SU-DHL-6 (cell line): ENCODE data around the gene PLEKHJ1.

Source experiments
- H2AFZ ChIP-seq: fragments of 200-600 bp; sonication (generic); 2 replicates; pipeline ENCODE4 v1.6.1; 2014; ENCODE audit warnings: low read depth, mild to moderate bottlenecking, moderate library complexity, mixed read lengths, antibody characterized with exemption, low read length; ENCODE audit not compliant: severe bottlenecking
- H3F3A ChIP-seq: fragments of 200-600 bp; shearing (Covaris generic); 2 replicates; pipeline ENCODE4 v1.6.0; 2016; ENCODE audit warnings: antibody characterized with exemption, mild to moderate bottlenecking; ENCODE audit not compliant: insufficient read depth
- H3K27ac ChIP-seq: fragments of 200-600 bp; sonication (generic); 2 replicates; pipeline ENCODE4 v1.5.1; 2016; ENCODE audit warnings: low read depth, mild to moderate bottlenecking, low read length, moderate library complexity, mixed read lengths
- H3K27me3 ChIP-seq: fragments of 200-600 bp; sonication (generic), shearing (Covaris generic); 2 replicates; pipeline ENCODE4 v1.6.0; 2014; ENCODE audit warnings: mild to moderate bottlenecking, low read length
- H3K36me3 ChIP-seq: fragments of 200-600 bp; sonication (generic); 2 replicates; pipeline ENCODE4 v1.6.1; 2014; ENCODE audit warnings: mild to moderate bottlenecking, low read length, mixed read lengths
- H3K4me2 ChIP-seq: fragments of 300-600, 200-600 bp; shearing (Covaris generic), sonication (generic); 2 replicates; pipeline ENCODE4 v1.6.0; 2014; ENCODE audit warnings: low read length, low read depth, mild to moderate bottlenecking; ENCODE audit not compliant: poor library complexity, severe bottlenecking
- H3K4me3 ChIP-seq: fragments of 200-600 bp; sonication (generic); 2 replicates; pipeline ENCODE4 v1.5.1; 2014; ENCODE audit warnings: antibody characterized with exemption, low read length, mild to moderate bottlenecking, mixed read lengths; ENCODE audit not compliant: insufficient read depth, poor library complexity, severe bottlenecking
- H3K79me2 ChIP-seq: fragments of 200-600 bp; sonication (generic); 2 replicates; pipeline ENCODE4 v1.6.1; 2014; ENCODE audit warnings: mild to moderate bottlenecking, low read length, moderate library complexity; ENCODE audit not compliant: insufficient read depth
- H3K9ac ChIP-seq: fragments of 200-600 bp; sonication (generic); 2 replicates; pipeline ENCODE4 v1.7.0; 2014; ENCODE audit warnings: mild to moderate bottlenecking, low read length
- H3K9me2 ChIP-seq: fragments of 200-600 bp; sonication (generic); replicated peaks from 2 replicates; pipeline ENCODE4 v1.6.1; 2014; ENCODE audit warnings: low read length; ENCODE audit not compliant: insufficient read depth
- H3K9me3 ChIP-seq: fragments of 200-600 bp; sonication (generic); 2 replicates; pipeline ENCODE4 v1.6.1; 2014; ENCODE audit warnings: low read length, mixed read lengths; ENCODE audit not compliant: insufficient read depth
- H4K20me1 ChIP-seq: fragments of 200-600 bp; sonication (generic); 2 replicates; pipeline ENCODE4 v1.6.1; 2014; ENCODE audit warnings: low read depth, mild to moderate bottlenecking, antibody characterized with exemption, low read length, moderate library complexity, mixed read lengths
- CTCF ChIP-seq: fragments of 200-600 bp; sonication (generic); IDR thresholded peaks from one replicate; pipeline ENCODE4 v1.5.1; 2017; ENCODE audit warnings: antibody characterized with exemption, mild to moderate bottlenecking, low read length, moderate library complexity; ENCODE audit not compliant: insufficient read depth, poor library complexity, severe bottlenecking
- EZH2phosphoT487 ChIP-seq: fragments of 200-600 bp; sonication (generic), shearing (Covaris generic); conservative IDR thresholded peaks from 2 replicates; pipeline ENCODE4 v1.6.1; 2018; ENCODE audit warnings: mild to moderate bottlenecking, antibody characterized with exemption, low read length, moderate library complexity, mixed read lengths

The PLEKHJ1 gene

GRCh38 chr19:2213799-2214198 lies 22.3 kb downstream of the PLEKHJ1 start:
- H4K20me1 ChIP-seq, result no peaks in the 10 kb centered on the region
- no peak overlapping the region for H3K9ac ChIP-seq
- H3K9me2 ChIP-seq, result no peaks in the 10 kb centered on the region
- H3K36me3 ChIP-seq, result no peaks in the 10 kb centered on the region
- H3K9me3 ChIP-seq, result no peaks in the 10 kb centered on the region
- TF ChIP-seq CTCF, result no peak
- TF ChIP-seq EZH2phosphoT487, result no peak
- no peak overlapping the region for H3K27ac ChIP-seq
- no peaks in the 10 kb centered on the region for H3K79me2 ChIP-seq
- no peak overlapping the region for H3K4me3 ChIP-seq
- H3F3A ChIP-seq, result no peaks in the 10 kb centered on the region
- H3K27me3 ChIP-seq, result no peaks in the 10 kb centered on the region
- no peak overlapping the region for H3K4me2 ChIP-seq
- H2AFZ ChIP-seq, result no peak overlapping the region

- Histone ChIP-seq H3K4me3 (no peak overlapping the region), H3K36me3 (no peaks in the 10 kb centered on the region), H3K9ac (no peak overlapping the region), H3K27ac (no peak overlapping the region), H3F3A (no peaks in the 10 kb centered on the region), H3K79me2 (no peaks in the 10 kb centered on the region), H4K20me1 (no peaks in the 10 kb centered on the region), H3K27me3 (no peaks in the 10 kb centered on the region), H3K4me2 (no peak overlapping the region), H2AFZ (no peak overlapping the region), H3K9me3 (no peaks in the 10 kb centered on the region), H3K9me2 (no peaks in the 10 kb centered on the region)
- TF ChIP-seq EZH2phosphoT487, result no peak
- no peak for TF ChIP-seq CTCF
Measured at GRCh38 chr19:2212861-2213711, 23.0 kb downstream of the PLEKHJ1 start.

- Histone ChIP-seq H3F3A (no peaks in the 10 kb centered on the region), H3K79me2 (no peaks in the 10 kb centered on the region), H3K4me2 (no peak overlapping the region), H3K27me3 (no peaks in the 10 kb centered on the region), H3K27ac (no peak overlapping the region), H4K20me1 (no peaks in the 10 kb centered on the region), H3K9me3 (no peaks in the 10 kb centered on the region), H3K36me3 (no peaks in the 10 kb centered on the region), H3K4me3 (no peak overlapping the region), H2AFZ (no peak overlapping the region), H3K9ac (no peak overlapping the region), H3K9me2 (no peaks in the 10 kb centered on the region)
- no peak for TF ChIP-seq CTCF
- no peak for TF ChIP-seq EZH2phosphoT487
Measured at GRCh38 chr19:2210987-2211740, 25.0 kb downstream of the PLEKHJ1 start.
